ENCODE data around the gene DDA1. TPM values are rescaled to one million over a fixed set of nuclear protein-coding genes. Genes with fewer than 3 reads are reported as not detected.
A peak's percentile ranks its signal among the peaks of the same experiment; 100 is the strongest.

Gene DDA1
- total and polyA plus RNA-seq, 9 of the 15 experiments (the other 6 are each of a cell fraction or from before 2014, with no cell fraction given): 1.4 to 83.8 (median 33.8) TPM

GRCh38 chr19:17337675-17338432, 28.5 kb downstream of the DDA1 start (continued):
- TF ChIP-seq ZFX (CRISPR knock-in tag; IDR thresholded peaks at IDR 0.05) (peak; percentile 81), CBX8 (IDR thresholded peaks at IDR 0.05; ENCODE audit: borderline replicate concordance, extremely low read depth, low read depth, low read length, poor library complexity, severe bottlenecking) (no peak), ASH1L (IDR thresholded peaks at IDR 0.05; ENCODE audit: borderline replicate concordance, low read depth, partially characterized antibody) (no peak), ZBTB9 (CRISPR knock-in tag; IDR thresholded peaks at IDR 0.05) (no peak), SMAD2 (IDR thresholded peaks at IDR 0.05; ENCODE audit: low read depth, low read length) (no peak), MGA (IDR thresholded peaks at IDR 0.05) (peak; percentile 1), PRDM10 (IDR thresholded peaks at IDR 0.05; ENCODE audit: partially characterized antibody) (no peak), GTF2F1 (IDR thresholded peaks at IDR 0.05; ENCODE audit: low read depth, low read length) (no peak), SMARCA4 (IDR thresholded peaks at IDR 0.05) (no peak), ZFPM2 (CRISPR knock-in tag; IDR thresholded peaks at IDR 0.05) (0 out of 2 replicates have a peak, but pooled peaks have one; percentile 83)

Measured in K562 (cell line).